H9 (cell line): ENCODE data around the gene CRYZ. TPM values are rescaled to one million over a fixed set of nuclear protein-coding genes. Genes with fewer than 3 reads are reported as not detected.

ENCODE experiments used
- DNase-seq: peaks from one replicate; pipeline ENCODE4 v3.0.0-alpha.2; 2017
- H2AFZ ChIP-seq: one replicate; pipeline ENCODE4 v1.6.1; 2013; ENCODE audit warnings: mild to moderate bottlenecking, low read length, control low read depth, moderate library complexity
- H2AK5ac ChIP-seq: 2 replicates; pipeline ENCODE4 v1.6.1; 2013; ENCODE audit warnings: low read length, control low read depth, mixed read lengths; ENCODE audit not compliant: insufficient read length
- H2BK120ac ChIP-seq: one replicate; pipeline ENCODE4 v1.6.1; 2013; ENCODE audit warnings: low read depth, mild to moderate bottlenecking, low read length, control low read depth, inconsistent platforms; ENCODE audit not compliant: poor library complexity, severe bottlenecking
- H2BK12ac ChIP-seq: 2 replicates; pipeline ENCODE4 v1.6.1; 2013; ENCODE audit warnings: low read length, control low read depth, mixed read lengths, low read depth; ENCODE audit not compliant: insufficient read length
- H2BK15ac ChIP-seq: 2 replicates; pipeline ENCODE4 v1.6.1; 2013; ENCODE audit warnings: low read depth, low read length, control low read depth
- H2BK20ac ChIP-seq: one replicate; pipeline ENCODE4 v1.6.1; 2013; ENCODE audit warnings: low read depth, mild to moderate bottlenecking, low read length, control low read depth, inconsistent platforms; ENCODE audit not compliant: poor library complexity, severe bottlenecking
- H2BK5ac ChIP-seq: 2 replicates; pipeline ENCODE4 v1.6.1; 2013; ENCODE audit warnings: low read length, control low read depth, mixed read lengths; ENCODE audit not compliant: insufficient read length
- H3K14ac ChIP-seq: 2 replicates; pipeline ENCODE4 v1.6.1; 2013; ENCODE audit warnings: low read length, control low read depth; ENCODE audit not compliant: insufficient read depth
- H3K18ac ChIP-seq: 2 replicates; pipeline ENCODE4 v1.6.1; 2013; ENCODE audit warnings: low read depth, mild to moderate bottlenecking, mixed read lengths, low read length, control low read depth; ENCODE audit not compliant: insufficient read length
- H3K23ac ChIP-seq: 2 replicates; pipeline ENCODE4 v1.6.1; 2013; ENCODE audit warnings: low read length, control low read depth, mixed read lengths, low read depth; ENCODE audit not compliant: insufficient read length
- H3K23me2 ChIP-seq: 2 replicates; pipeline ENCODE4 v1.6.1; 2013; ENCODE audit warnings: low read depth, mild to moderate bottlenecking, mixed read lengths, low read length, control low read depth; ENCODE audit not compliant: insufficient read length, poor library complexity, severe bottlenecking
- H3K27ac ChIP-seq: 2 replicates; pipeline ENCODE4 v1.5.1; 2013; ENCODE audit warnings: low read length, control low read depth, mixed read lengths, low read depth; ENCODE audit not compliant: insufficient read length
- H3K27me3 ChIP-seq: 2 replicates; pipeline ENCODE4 v1.6.1; 2013; ENCODE audit warnings: low read length, control low read depth, inconsistent platforms; ENCODE audit not compliant: insufficient read depth
- H3K4ac ChIP-seq: 2 replicates; pipeline ENCODE4 v1.6.1; 2013; ENCODE audit warnings: low read depth, mild to moderate bottlenecking, control low read depth, inconsistent platforms, low read length, moderate library complexity
- H3K4me1 ChIP-seq: 2 replicates; pipeline ENCODE4 v1.6.1; 2013; ENCODE audit warnings: low read length, control low read depth, inconsistent platforms; ENCODE audit not compliant: insufficient read depth
- H3K4me2 ChIP-seq: 2 replicates; pipeline ENCODE4 v1.6.1; 2013; ENCODE audit warnings: low read length, control low read depth, mixed read lengths; ENCODE audit not compliant: insufficient read length, insufficient read depth
- H3K56ac ChIP-seq: 2 replicates; pipeline ENCODE4 v1.6.1; 2013; ENCODE audit warnings: low read depth, mild to moderate bottlenecking, mixed read lengths, low read length, control low read depth; ENCODE audit not compliant: insufficient read length
- H3K79me1 ChIP-seq: 2 replicates; pipeline ENCODE4 v1.6.1; 2013; ENCODE audit warnings: low read depth, mild to moderate bottlenecking, moderate library complexity, low read length, control low read depth, inconsistent platforms; ENCODE audit not compliant: insufficient read depth, poor library complexity, severe bottlenecking
- H3K79me2 ChIP-seq: 2 replicates; pipeline ENCODE4 v1.6.1; 2013; ENCODE audit warnings: low read length, control low read depth, inconsistent platforms; ENCODE audit not compliant: insufficient read depth
- H3K9ac ChIP-seq: 2 replicates; pipeline ENCODE4 v1.6.1; 2013; ENCODE audit warnings: low read length, control low read depth, mixed read lengths; ENCODE audit not compliant: insufficient read length; ENCODE audit errors: extremely low read depth
- H3K9me3 ChIP-seq: one replicate; pipeline ENCODE4 v1.6.1; 2013; ENCODE audit warnings: low read depth, low read length, inconsistent platforms; ENCODE audit not compliant: control insufficient read depth
- H3T11ph ChIP-seq: one replicate; pipeline ENCODE4 v1.6.1; 2013; ENCODE audit warnings: mild to moderate bottlenecking, low read length, control low read depth, inconsistent platforms
- H4K20me1 ChIP-seq: one replicate; pipeline ENCODE4 v1.6.1; 2013; ENCODE audit not compliant: control insufficient read depth, insufficient read length, insufficient read depth
- H4K5ac ChIP-seq: 2 replicates; pipeline ENCODE4 v1.6.1; 2013; ENCODE audit warnings: low read depth, mild to moderate bottlenecking, mixed read lengths, low read length, control low read depth; ENCODE audit not compliant: insufficient read length
- H4K8ac ChIP-seq: replicated peaks from 2 replicates; pipeline ENCODE4 v1.6.1; 2013; ENCODE audit warnings: low read length, control low read depth, mixed read lengths, low read depth; ENCODE audit not compliant: insufficient read length
- H4K91ac ChIP-seq: 2 replicates; pipeline ENCODE4 v1.6.1; 2013; ENCODE audit warnings: low read depth, mild to moderate bottlenecking, moderate library complexity, mixed read lengths, low read length, control low read depth; ENCODE audit not compliant: insufficient read length
- H3K27ac Mint-ChIP-seq, 3 experiments: 2 replicates in 2 of 3; 3 replicates in 1 of 3; pipeline ENCODE4 v1.8.0; 2020 to 2021; ENCODE audit warnings: mixed read lengths in 3 of 3, mild to moderate bottlenecking in 1 of 3, moderate library complexity in 1 of 3
- H3K27me3 Mint-ChIP-seq: 2 replicates; pipeline ENCODE4 v1.8.0; 2021; ENCODE audit warnings: low read depth, mild to moderate bottlenecking, moderate library complexity, mixed read lengths
- H3K36me3 Mint-ChIP-seq, 3 experiments: 2 replicates in 2 of 3; 3 replicates in 1 of 3; pipeline ENCODE4 v1.8.0; 2020 to 2021; ENCODE audit warnings: low read depth in 3 of 3, mixed read lengths in 3 of 3; ENCODE audit not compliant: insufficient read depth in 1 of 3
- H3K4me1 Mint-ChIP-seq, 2 experiments: 2 replicates each; pipeline ENCODE4 v1.8.0; 2020; ENCODE audit warnings: mixed read lengths in 2 of 2
- H3K4me3 Mint-ChIP-seq, 2 experiments: 2 replicates in 1 of 2; 3 replicates in 1 of 2; pipeline ENCODE4 v1.8.0; 2020 to 2021; ENCODE audit warnings: mild to moderate bottlenecking in 2 of 2, mixed read lengths in 2 of 2, moderate library complexity in 1 of 2
- H3K9me3 Mint-ChIP-seq, 2 experiments: 2 replicates in 1 of 2; 3 replicates in 1 of 2; pipeline ENCODE4 v1.8.0; 2020; ENCODE audit warnings: mild to moderate bottlenecking in 2 of 2, mixed read lengths in 2 of 2, moderate library complexity in 1 of 2
- CTCF ChIP-seq: fragments of 200-600 bp; sonication (generic); conservative IDR thresholded peaks from 3 replicates; pipeline ENCODE4 v1.8.0; 2021; ENCODE audit warnings: antibody characterized with exemption, mild to moderate bottlenecking
- WGBS: extraction: QIAGEN DNeasy Blood & Tissue Kit; methylation state at CpG from one replicate; pipeline ENCODE4 v1.1.7; 2013; ENCODE audit warnings: missing lambda C conversion rate, low lambda C conversion rate, mixed read lengths; ENCODE audit not compliant: insufficient read length; ENCODE audit errors: extremely low coverage; 5-methylcytosine and 5-hydroxymethylcytosine counted together
- total RNA-seq: library from RNA; stranded (reverse); gene quantifications from 2 replicates; pipeline ENCODE4 v1.2.1, GENCODE V29; 2021

Gene CRYZ
- total RNA-seq, 1 experiment from 2014 or later = 14.0 TPM

GRCh38 chr1:74728736-74729135 is 4.1 kb downstream of the CRYZ start:
- no peak overlapping the region for H2BK15ac ChIP-seq
- no peaks in the 10 kb centered on the region; the same call in 1 of the 2 replicates for H3K27me3 Mint-ChIP-seq
- H3K9me3 ChIP-seq = peaks cover 5% of the 10 kb centered on the region
- H2AK5ac ChIP-seq = no peak overlapping the region
- H4K5ac ChIP-seq = no peak overlapping the region
- no peak overlapping the region for H3K4me2 ChIP-seq
- no peak overlapping the region for H4K8ac ChIP-seq
- H3K4me3 Mint-ChIP-seq = no peak overlapping the region
- no peak overlapping the region for H3K18ac ChIP-seq
- H4K91ac ChIP-seq = no peak overlapping the region
- H2BK20ac ChIP-seq = no peak overlapping the region
- H3K4me1 ChIP-seq = no peaks in the 10 kb centered on the region; the same call in 1 of the 2 replicates
- no peaks in the 10 kb centered on the region for H3K27me3 ChIP-seq
- H3K23ac ChIP-seq = no peak overlapping the region
- peaks cover 15 to 62% (median 31%) of the 10 kb centered on the region in 3 experiments for H3K36me3 Mint-ChIP-seq
- no peak overlapping the region for H3K14ac ChIP-seq
- no peak overlapping the region for H3K27ac Mint-ChIP-seq
- no peaks in the 10 kb centered on the region for H3K79me2 ChIP-seq
- H3K79me1 ChIP-seq = no peaks in the 10 kb centered on the region
- no peak overlapping the region for H2AFZ ChIP-seq
- H2BK120ac ChIP-seq = no peak overlapping the region
- H4K20me1 ChIP-seq = no peaks in the 10 kb centered on the region
- no peak overlapping the region for H2BK12ac ChIP-seq
- no peak overlapping the region for H3K9ac ChIP-seq
- H2BK5ac ChIP-seq = no peak overlapping the region
- peaks cover 9 to 19% of the 10 kb centered on the region in 2 experiments for H3K4me1 Mint-ChIP-seq
- peaks cover 19 to 40% of the 10 kb centered on the region in 2 experiments for H3K9me3 Mint-ChIP-seq
- no peak overlapping the region for H3T11ph ChIP-seq
- H3K23me2 ChIP-seq = no peaks in the 10 kb centered on the region
- no CpG with 5 or more reads among the region's 3 CpGs for WGBS
- no peak overlapping the region for H3K4ac ChIP-seq
- H3K56ac ChIP-seq = no peak overlapping the region
- H3K27ac ChIP-seq = no peak overlapping the region
- DNase-seq = no peak
- TF ChIP-seq CTCF = no peak
